T-helper 1 cell treated with Interleukin-12 subunit alpha and Interleukin-12 subunit beta and Interleukin-4 antibody, amounts not matched to agents 30 μg/mL and 1 μg/mL, for 36 hours (primary cell): ENCODE results near the gene ZNF761.
"Not testable (repeated sequence)": the region's sequence is repeated elsewhere in the genome, so short reads cannot be mapped to it uniquely, and the experiment has no call there.

Source experiments
- H3K27ac Mint-ChIP-seq: one replicate; pipeline ENCODE4 v1.8.0; 2021; ENCODE audit warnings: mild to moderate bottlenecking, mixed read lengths
- H3K27me3 Mint-ChIP-seq: one replicate; pipeline ENCODE4 v1.8.0; 2021; ENCODE audit warnings: low read depth, mixed read lengths
- H3K36me3 Mint-ChIP-seq: one replicate; pipeline ENCODE4 v1.8.0; 2021; ENCODE audit warnings: low read depth, mixed read lengths
- H3K4me1 Mint-ChIP-seq: one replicate; pipeline ENCODE4 v1.8.0; 2021; ENCODE audit warnings: low read depth, mixed read lengths
- H3K4me3 Mint-ChIP-seq: one replicate; pipeline ENCODE4 v1.8.0; 2021; ENCODE audit warnings: mild to moderate bottlenecking, moderate library complexity, mixed read lengths
- H3K9me3 Mint-ChIP-seq: one replicate; pipeline ENCODE4 v1.8.0; 2021; ENCODE audit warnings: mixed read lengths

ZNF761 gene

DNA sequence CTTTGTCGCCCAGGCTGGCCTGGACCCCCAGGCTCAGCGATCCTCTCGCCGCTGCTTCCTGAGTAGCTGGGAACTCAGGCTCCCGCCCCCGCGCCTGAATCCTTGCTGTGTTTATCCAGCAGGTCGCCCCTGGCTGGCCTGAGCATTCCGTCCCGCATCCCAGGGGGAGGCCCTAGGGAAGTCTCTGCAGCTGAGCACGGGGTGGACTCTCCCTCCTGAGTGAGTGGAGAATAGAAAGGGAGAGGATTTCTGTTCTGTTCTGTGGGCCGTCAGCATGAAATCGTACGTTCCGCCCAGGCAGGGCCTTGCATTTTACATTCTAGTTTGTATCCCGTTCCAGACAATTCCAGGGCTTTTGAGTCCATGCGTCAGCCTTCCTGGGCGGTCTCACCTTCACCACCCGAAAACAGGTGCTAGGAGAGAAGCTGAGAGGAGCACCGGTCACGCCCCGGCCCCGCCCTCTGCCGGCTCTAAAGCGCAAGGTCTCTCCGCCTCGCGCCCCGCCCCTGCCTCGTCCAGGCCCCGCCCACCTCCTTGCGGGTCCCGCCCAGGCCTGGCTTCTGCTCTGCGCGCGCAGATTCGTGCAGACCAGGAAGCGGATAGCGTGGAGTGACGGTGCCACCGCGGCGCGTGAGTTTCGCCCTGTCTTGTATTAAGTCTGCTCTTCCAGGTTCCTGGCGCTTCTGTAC is at the start of gene ZNF761:
TSS of gene ZNF761 (plus strand) at position 586 of the 689 bp plus-strand sequence. CDS start 15,285 bp downstream, outside the sequence.
- peak within 1 kb of the TSS; percentile 90 for H3K4me3 Mint-ChIP-seq
- peak within 1 kb of the TSS; percentile 92 for H3K27ac Mint-ChIP-seq
- H3K36me3 Mint-ChIP-seq, result peaks cover 34% of the 10 kb centered on the region
- peaks cover 19% of the 10 kb centered on the region for H3K9me3 Mint-ChIP-seq
- H3K4me1 Mint-ChIP-seq, result peaks cover 22% of the 10 kb centered on the region
- no peaks in the 10 kb centered on the region for H3K27me3 Mint-ChIP-seq

GRCh38 chr19:53388168-53388567 is 43.6 kb upstream of the ZNF761 start:
- Mint-ChIP-seq H3K4me3 (no peak overlapping the region), H3K9me3 (peaks cover 67% of the 10 kb centered on the region), H3K4me1 (no peaks in the 10 kb centered on the region), H3K27me3 (no peaks in the 10 kb centered on the region), H3K27ac (no peak overlapping the region), H3K36me3 (peaks cover 36% of the 10 kb centered on the region)

GRCh38 chr19:53388904-53389303 is 42.9 kb upstream of the ZNF761 start:
- Mint-ChIP-seq H3K27ac (no peak overlapping the region), H3K4me3 (no peak overlapping the region), H3K27me3 (no peaks in the 10 kb centered on the region), H3K36me3 (peaks cover 32% of the 10 kb centered on the region), H3K4me1 (peaks cover 2% of the 10 kb centered on the region), H3K9me3 (peaks cover 67% of the 10 kb centered on the region)

DNA sequence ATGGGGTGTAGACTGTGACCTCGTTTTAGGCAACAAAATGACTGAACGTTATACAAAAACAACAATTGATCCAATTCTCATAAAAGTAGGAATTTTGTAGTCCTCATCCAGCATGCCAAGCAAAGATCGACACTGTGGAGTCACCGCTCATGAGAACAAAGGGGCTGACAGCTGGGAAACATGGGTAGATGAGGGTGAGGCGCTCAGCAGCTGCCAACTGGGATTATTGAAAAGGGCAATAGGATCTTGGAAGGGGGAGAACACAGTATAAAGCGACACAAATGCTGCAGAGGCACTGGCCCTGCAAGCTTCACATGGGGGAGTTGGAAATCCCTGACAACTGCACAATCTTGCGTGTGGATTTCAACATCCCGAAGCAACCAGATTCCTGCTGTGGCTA is 42.2 kb upstream of the ZNF761 start:
- H3K27ac Mint-ChIP-seq, result no peak overlapping the region
- no peaks in the 10 kb centered on the region for H3K27me3 Mint-ChIP-seq
- H3K4me1 Mint-ChIP-seq, result peaks cover 3% of the 10 kb centered on the region
- no peak overlapping the region for H3K4me3 Mint-ChIP-seq
- H3K9me3 Mint-ChIP-seq, result peaks cover 62% of the 10 kb centered on the region
- H3K36me3 Mint-ChIP-seq, result peaks cover 30% of the 10 kb centered on the region

- Mint-ChIP-seq H3K27ac (no peak overlapping the region), H3K4me3 (no peak overlapping the region), H3K27me3 (no peaks in the 10 kb centered on the region), H3K4me1 (peaks cover 7% of the 10 kb centered on the region), H3K36me3 (peaks cover 30% of the 10 kb centered on the region), H3K9me3 (peaks cover 58% of the 10 kb centered on the region)
Observed at GRCh38 chr19:53389978-53390377, 41.8 kb upstream of the ZNF761 start.

GRCh38 chr19:53394522-53394973 is 37.2 kb upstream of the ZNF761 start:
- Mint-ChIP-seq H3K27ac (peak overlapping the region; percentile 93), H3K4me3 (peak overlapping the region; percentile 98), H3K27me3 (no peaks in the 10 kb centered on the region), H3K4me1 (peaks cover 19% of the 10 kb centered on the region), H3K36me3 (peaks cover 38% of the 10 kb centered on the region), H3K9me3 (peaks cover 33% of the 10 kb centered on the region)

DNA sequence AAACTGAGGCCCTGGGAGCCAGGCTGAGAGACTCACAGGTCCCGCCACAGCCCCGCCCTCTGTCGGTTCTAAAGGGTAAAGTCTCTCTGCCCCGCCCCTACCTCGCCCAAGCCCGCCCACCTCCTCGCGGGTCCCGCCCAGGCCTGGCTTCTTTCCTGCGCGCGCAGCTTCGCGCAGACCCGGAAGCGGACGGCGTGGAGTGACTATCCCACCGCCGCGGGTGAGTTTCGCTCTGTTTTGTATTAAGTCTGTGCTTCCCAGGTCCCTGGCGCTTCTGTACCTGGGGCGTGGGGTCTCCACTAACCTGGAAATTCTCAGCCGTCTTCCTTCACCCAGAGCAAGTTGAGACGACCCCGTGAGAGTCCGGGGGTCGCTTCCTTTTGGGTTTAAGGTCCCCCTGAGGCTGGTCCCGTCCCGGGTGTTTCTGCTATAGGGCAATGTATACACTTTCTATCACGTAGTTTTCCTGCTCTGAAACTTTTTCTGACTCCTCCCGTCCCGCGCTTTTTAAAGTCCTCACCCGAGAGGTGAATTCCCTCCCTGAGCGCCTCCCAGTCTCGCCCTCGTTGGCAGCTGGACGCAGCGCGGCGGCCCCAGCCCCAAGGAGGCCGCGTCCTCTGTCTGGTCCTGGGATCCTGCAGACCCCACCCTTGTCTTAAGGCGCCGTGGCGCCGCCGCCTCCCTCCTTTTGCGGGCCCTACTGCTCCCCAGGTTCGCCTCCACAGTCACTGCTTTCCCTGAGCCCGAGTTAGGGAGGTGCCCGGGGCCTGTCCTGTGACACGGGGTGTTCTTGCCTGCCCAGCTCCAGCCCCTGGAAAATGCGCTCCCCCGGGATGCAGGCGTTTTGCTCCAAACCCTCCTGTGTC is 36.6 kb upstream of the ZNF761 start, which contains the start of gene ZNF765:
TSS of gene ZNF765 (plus strand) at position 176 of the 866 bp plus-strand sequence. CDS start 2,867 bp downstream, outside the sequence.
- H3K9me3 Mint-ChIP-seq, result peaks cover 33% of the 10 kb centered on the region

DNA sequence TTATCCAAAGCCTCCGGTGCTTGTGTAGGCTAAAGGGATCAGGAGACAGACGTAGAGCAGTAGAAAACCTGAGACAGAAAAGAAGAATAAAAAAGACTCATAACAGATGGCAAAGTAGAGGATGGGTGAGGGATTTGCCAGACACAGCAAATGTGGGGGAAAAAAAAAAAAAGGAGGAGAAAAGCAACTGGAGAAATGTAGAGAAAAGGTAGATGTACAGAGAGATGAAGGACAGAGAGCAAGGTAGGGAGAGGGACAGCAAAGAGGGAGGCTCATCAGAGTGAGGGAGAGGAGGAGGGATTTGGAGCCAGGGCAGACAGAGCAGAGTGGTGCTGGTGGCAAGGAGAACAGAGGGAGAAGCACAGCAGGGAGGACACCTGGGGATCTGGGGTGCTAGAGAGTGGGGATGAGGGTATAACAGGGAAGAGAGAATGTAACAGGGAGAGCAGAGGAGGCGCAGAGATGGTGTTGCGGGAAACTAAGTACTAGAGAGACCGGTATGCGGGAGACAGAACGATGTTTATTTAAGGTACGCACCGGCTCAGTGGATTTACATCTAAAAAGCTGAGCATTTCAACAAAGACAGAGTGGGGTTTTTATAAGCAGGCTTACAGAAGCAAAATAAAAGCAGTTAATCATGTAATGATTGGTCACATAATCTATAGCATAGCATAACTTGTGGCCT is 35.8 kb upstream of the ZNF761 start:
- peak overlapping the region; percentile 93 for H3K27ac Mint-ChIP-seq

More for the DNA sequence above, 36.6 kb upstream of the ZNF761 start, which contains the start of gene ZNF765:
- peak within 1 kb of the TSS; percentile 93 for H3K27ac Mint-ChIP-seq
- H3K4me1 Mint-ChIP-seq, result peaks cover 21% of the 10 kb centered on the region
- no peaks in the 10 kb centered on the region for H3K27me3 Mint-ChIP-seq
- H3K4me3 Mint-ChIP-seq, result peak within 1 kb of the TSS; percentile 98
- peaks cover 39% of the 10 kb centered on the region for H3K36me3 Mint-ChIP-seq

GRCh38 chr19:53396525-53396868 is 35.3 kb upstream of the ZNF761 start:
- Mint-ChIP-seq H3K9me3 (peaks cover 32% of the 10 kb centered on the region), H3K4me3 (peak overlapping the region; percentile 98), H3K4me1 (peaks cover 23% of the 10 kb centered on the region), H3K27me3 (no peaks in the 10 kb centered on the region), H3K36me3 (peaks cover 50% of the 10 kb centered on the region), H3K27ac (no peak overlapping the region)

More for the DNA sequence above, 35.8 kb upstream of the ZNF761 start:
- peaks cover 23% of the 10 kb centered on the region for H3K4me1 Mint-ChIP-seq
- peaks cover 45% of the 10 kb centered on the region for H3K36me3 Mint-ChIP-seq
- H3K9me3 Mint-ChIP-seq, result peaks cover 31% of the 10 kb centered on the region
- H3K27me3 Mint-ChIP-seq, result not testable (repeated sequence)
- peak overlapping the region; percentile 98 for H3K4me3 Mint-ChIP-seq

- Mint-ChIP-seq H3K9me3 (peaks cover 40% of the 10 kb centered on the region), H3K36me3 (peaks cover 64% of the 10 kb centered on the region), H3K4me1 (peaks cover 23% of the 10 kb centered on the region)
- H3K27ac Mint-ChIP-seq, H3K27me3 Mint-ChIP-seq, H3K4me3 Mint-ChIP-seq: not testable (repeated sequence)
Observed at GRCh38 chr19:53397918-53398317, 33.9 kb upstream of the ZNF761 start.

GRCh38 chr19:53409505-53410204 is 22.1 kb upstream of the ZNF761 start:
- H3K27ac Mint-ChIP-seq, result no peak overlapping the region
- H3K4me3 Mint-ChIP-seq, result no peak overlapping the region
- peaks cover 73% of the 10 kb centered on the region for H3K9me3 Mint-ChIP-seq
- H3K27me3 Mint-ChIP-seq, result no peaks in the 10 kb centered on the region
- no peaks in the 10 kb centered on the region for H3K4me1 Mint-ChIP-seq
- peaks cover 67% of the 10 kb centered on the region for H3K36me3 Mint-ChIP-seq

DNA sequence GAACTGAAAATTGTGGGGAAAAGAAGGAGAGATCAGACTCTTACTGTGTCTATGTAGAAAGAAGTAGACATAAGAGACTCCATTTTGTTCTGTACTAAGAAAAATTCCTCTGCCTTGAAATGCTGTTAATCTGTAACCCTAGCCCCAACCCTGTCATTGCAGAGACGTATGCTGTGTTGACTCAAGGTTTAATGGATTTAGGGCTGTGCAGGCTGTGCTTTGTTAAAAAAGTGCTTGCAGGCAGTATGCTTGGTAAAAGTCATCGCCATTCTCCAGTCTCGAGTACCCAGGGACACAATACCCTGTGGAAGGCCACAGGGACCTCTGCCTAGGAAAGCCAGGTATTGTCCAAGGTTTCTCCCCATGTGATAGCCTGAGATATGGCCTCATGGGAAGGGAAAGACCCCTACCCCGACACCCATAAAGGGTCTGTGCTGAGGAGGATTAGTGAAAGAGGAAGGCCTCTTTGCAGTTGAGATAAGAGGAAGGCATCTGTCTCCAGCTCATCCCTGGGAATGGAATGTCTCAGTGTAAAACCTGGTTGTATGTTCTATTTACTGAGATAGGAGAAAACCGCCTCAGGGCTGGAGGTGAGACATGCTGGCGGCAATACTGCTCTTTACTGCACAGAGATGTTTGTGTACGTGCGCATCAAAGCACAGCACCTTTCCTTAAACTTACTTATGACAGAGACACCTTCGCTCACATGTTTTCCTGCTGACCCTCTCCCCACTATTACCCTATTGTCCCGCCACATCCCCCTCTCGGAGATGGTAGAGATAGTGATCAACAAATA is 11.1 kb upstream of the ZNF761 start:
- H3K27ac Mint-ChIP-seq, H3K27me3 Mint-ChIP-seq, H3K4me1 Mint-ChIP-seq, H3K4me3 Mint-ChIP-seq, H3K36me3 Mint-ChIP-seq: not testable (repeated sequence)
- H3K9me3 Mint-ChIP-seq, result peaks cover 33% of the 10 kb centered on the region

- no peaks in the 10 kb centered on the region for H3K36me3 Mint-ChIP-seq
- no peak overlapping the region for H3K4me3 Mint-ChIP-seq
- H3K27me3 Mint-ChIP-seq, result no peaks in the 10 kb centered on the region
- peaks cover 16% of the 10 kb centered on the region for H3K9me3 Mint-ChIP-seq
- H3K4me1 Mint-ChIP-seq, result peaks cover 3% of the 10 kb centered on the region
- H3K27ac Mint-ChIP-seq, result no peak overlapping the region
Observed at GRCh38 chr19:53422551-53422950, 9.2 kb upstream of the ZNF761 start.
